Measurements from ENCODE around the gene FAM209B.

DNA sequence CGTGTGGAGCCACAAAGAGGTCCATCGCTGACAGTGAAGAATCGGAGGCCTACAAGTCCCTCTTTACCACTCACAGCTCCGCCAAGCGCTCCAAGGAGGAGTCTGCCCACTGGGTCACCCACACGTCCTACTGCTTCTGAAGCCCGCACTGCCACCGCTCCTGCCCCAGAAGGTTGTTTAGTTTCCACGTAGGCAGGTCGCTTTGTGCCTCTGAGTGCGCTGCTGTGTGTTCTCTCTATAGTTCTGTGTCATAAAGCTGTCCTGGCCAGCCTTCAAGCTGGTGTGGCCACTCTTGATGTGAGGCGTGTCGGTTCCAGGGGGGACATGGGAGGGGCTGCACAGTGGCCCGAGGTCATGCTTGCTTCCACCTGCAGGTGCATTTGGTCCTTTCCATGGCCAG, 14.9 kb upstream of the FAM209B start:
- TF ChIP-seq TAF1 (IDR thresholded peaks at IDR 0.05; ENCODE audit: low read depth) = no peak
- TF ChIP-seq EZH2 (IDR thresholded peaks at IDR 0.05; ENCODE audit: borderline replicate concordance, insufficient read depth, low read length, poor library complexity, severe bottlenecking) = no peak
- TF ChIP-seq, protein P1, sequence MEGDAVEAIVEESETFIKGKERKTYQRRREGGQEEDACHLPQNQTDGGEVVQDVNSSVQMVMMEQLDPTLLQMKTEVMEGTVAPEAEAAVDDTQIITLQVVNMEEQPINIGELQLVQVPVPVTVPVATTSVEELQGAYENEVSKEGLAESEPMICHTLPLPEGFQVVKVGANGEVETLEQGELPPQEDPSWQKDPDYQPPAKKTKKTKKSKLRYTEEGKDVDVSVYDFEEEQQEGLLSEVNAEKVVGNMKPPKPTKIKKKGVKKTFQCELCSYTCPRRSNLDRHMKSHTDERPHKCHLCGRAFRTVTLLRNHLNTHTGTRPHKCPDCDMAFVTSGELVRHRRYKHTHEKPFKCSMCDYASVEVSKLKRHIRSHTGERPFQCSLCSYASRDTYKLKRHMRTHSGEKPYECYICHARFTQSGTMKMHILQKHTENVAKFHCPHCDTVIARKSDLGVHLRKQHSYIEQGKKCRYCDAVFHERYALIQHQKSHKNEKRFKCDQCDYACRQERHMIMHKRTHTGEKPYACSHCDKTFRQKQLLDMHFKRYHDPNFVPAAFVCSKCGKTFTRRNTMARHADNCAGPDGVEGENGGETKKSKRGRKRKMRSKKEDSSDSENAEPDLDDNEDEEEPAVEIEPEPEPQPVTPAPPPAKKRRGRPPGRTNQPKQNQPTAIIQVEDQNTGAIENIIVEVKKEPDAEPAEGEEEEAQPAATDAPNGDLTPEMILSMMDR (IDR thresholded peaks at IDR 0.05; ENCODE audit: poor library complexity, severe bottlenecking) = no peak
- TF ChIP-seq MXI1 (conservative IDR thresholded peaks at IDR 0.05; ENCODE audit: poor library complexity, severe bottlenecking) = no peak
- no peak for TF ChIP-seq EP300 (conservative IDR thresholded peaks at IDR 0.05; ENCODE audit: poor library complexity, severe bottlenecking)
- TF ChIP-seq SMC3 (conservative IDR thresholded peaks at IDR 0.05; ENCODE audit: poor library complexity) = no peak
- TF ChIP-seq, protein P2, sequence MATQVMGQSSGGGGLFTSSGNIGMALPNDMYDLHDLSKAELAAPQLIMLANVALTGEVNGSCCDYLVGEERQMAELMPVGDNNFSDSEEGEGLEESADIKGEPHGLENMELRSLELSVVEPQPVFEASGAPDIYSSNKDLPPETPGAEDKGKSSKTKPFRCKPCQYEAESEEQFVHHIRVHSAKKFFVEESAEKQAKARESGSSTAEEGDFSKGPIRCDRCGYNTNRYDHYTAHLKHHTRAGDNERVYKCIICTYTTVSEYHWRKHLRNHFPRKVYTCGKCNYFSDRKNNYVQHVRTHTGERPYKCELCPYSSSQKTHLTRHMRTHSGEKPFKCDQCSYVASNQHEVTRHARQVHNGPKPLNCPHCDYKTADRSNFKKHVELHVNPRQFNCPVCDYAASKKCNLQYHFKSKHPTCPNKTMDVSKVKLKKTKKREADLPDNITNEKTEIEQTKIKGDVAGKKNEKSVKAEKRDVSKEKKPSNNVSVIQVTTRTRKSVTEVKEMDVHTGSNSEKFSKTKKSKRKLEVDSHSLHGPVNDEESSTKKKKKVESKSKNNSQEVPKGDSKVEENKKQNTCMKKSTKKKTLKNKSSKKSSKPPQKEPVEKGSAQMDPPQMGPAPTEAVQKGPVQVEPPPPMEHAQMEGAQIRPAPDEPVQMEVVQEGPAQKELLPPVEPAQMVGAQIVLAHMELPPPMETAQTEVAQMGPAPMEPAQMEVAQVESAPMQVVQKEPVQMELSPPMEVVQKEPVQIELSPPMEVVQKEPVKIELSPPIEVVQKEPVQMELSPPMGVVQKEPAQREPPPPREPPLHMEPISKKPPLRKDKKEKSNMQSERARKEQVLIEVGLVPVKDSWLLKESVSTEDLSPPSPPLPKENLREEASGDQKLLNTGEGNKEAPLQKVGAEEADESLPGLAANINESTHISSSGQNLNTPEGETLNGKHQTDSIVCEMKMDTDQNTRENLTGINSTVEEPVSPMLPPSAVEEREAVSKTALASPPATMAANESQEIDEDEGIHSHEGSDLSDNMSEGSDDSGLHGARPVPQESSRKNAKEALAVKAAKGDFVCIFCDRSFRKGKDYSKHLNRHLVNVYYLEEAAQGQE (IDR thresholded peaks at IDR 0.05; ENCODE audit: borderline replicate concordance) = no peak

Data from neural cell (in vitro differentiated cells).